ENCODE results near the gene VPS29.
A peak's percentile ranks its signal among the peaks of the same experiment; 100 is the strongest.

Gene VPS29

GRCh38 chr12:110537605-110538409 lies 35.9 kb upstream of the VPS29 start:
- no peak for DNase-seq (ENCODE audit: low read depth)
- no peak for TF ChIP-seq CTCF (IDR thresholded peaks at IDR 0.05; ENCODE audit: control insufficient read depth, insufficient read depth, low read depth, low read length, missing control alignments)
- no peak overlapping the region for H3K4me3 ChIP-seq (ENCODE audit: control insufficient read depth, low read depth, low read length)

GRCh38 chr12:110536834-110537604 lies 35.1 kb upstream of the VPS29 start:
- no peak for TF ChIP-seq CTCF (IDR thresholded peaks at IDR 0.05; ENCODE audit: control insufficient read depth, insufficient read depth, low read depth, low read length, missing control alignments)
- no peak for DNase-seq (ENCODE audit: low read depth)
- H3K4me3 ChIP-seq (ENCODE audit: control insufficient read depth, low read depth, low read length), result no peak overlapping the region

- TF ChIP-seq CTCF (IDR thresholded peaks at IDR 0.05; ENCODE audit: control insufficient read depth, insufficient read depth, low read depth, low read length, missing control alignments), result no peak
- H3K4me3 ChIP-seq (ENCODE audit: control insufficient read depth, low read depth, low read length), result no peak overlapping the region
- DNase-seq (ENCODE audit: low read depth), result no peak
Observed at GRCh38 chr12:110534811-110535210, 32.9 kb upstream of the VPS29 start.

GRCh38 chr12:110533607-110534006 lies 31.7 kb upstream of the VPS29 start:
- no peak overlapping the region for H3K4me3 ChIP-seq (ENCODE audit: control insufficient read depth, low read depth, low read length)
- DNase-seq (ENCODE audit: low read depth), result no peak
- TF ChIP-seq CTCF (IDR thresholded peaks at IDR 0.05; ENCODE audit: control insufficient read depth, insufficient read depth, low read depth, low read length, missing control alignments), result no peak

- no peak overlapping the region for H3K4me3 ChIP-seq (ENCODE audit: control insufficient read depth, low read depth, low read length)
- no peak for TF ChIP-seq CTCF (IDR thresholded peaks at IDR 0.05; ENCODE audit: control insufficient read depth, insufficient read depth, low read depth, low read length, missing control alignments)
- no peak for DNase-seq (ENCODE audit: low read depth)
Observed at GRCh38 chr12:110532644-110533043, 30.7 kb upstream of the VPS29 start.

- TF ChIP-seq CTCF (IDR thresholded peaks at IDR 0.05; ENCODE audit: control insufficient read depth, insufficient read depth, low read depth, low read length, missing control alignments), result no peak
- no peak overlapping the region for H3K4me3 ChIP-seq (ENCODE audit: control insufficient read depth, low read depth, low read length)
- DNase-seq (ENCODE audit: low read depth), result peak; percentile 75
Observed at GRCh38 chr12:110531741-110532333, 29.9 kb upstream of the VPS29 start.

Measured in AG09309 (cell line).